ENCODE data around the gene RNF40. TPM values are rescaled to one million over a fixed set of nuclear protein-coding genes. Genes with fewer than 3 reads are reported as not detected.
A peak's percentile ranks its signal among the peaks of the same experiment; 100 is the strongest.

Gene RNF40
- total RNA-seq, 1 experiment from 2014 or later, result 130 TPM

- no peak overlapping the region for H3K4me3 Mint-ChIP-seq (ENCODE audit: low read depth, unreplicated experiment)
- no peaks in the 10 kb centered on the region for H3K4me1 Mint-ChIP-seq (ENCODE audit: low read depth, unreplicated experiment)
- peak overlapping the region; percentile 7 for H3K27ac Mint-ChIP-seq (ENCODE audit: unreplicated experiment)
- H3K36me3 Mint-ChIP-seq (ENCODE audit: insufficient read depth, unreplicated experiment), result peaks cover 70% of the 10 kb centered on the region
- no peaks in the 10 kb centered on the region for H3K9me3 Mint-ChIP-seq (ENCODE audit: low read depth, unreplicated experiment)
- TF ChIP-seq CTCF (IDR thresholded peaks at IDR 0.05; ENCODE audit: unreplicated experiment), result no peak
- CTCF ChIA-PET, result interaction anchor here (1.3 to 1.4 kb wide), 2 partner anchors 17 to 24 kb away, joined by 3 to 4 read pairs; a partner anchor contains a TSS
- no peak for DNase-seq
- H3K27me3 Mint-ChIP-seq (ENCODE audit: unreplicated experiment), result no peaks in the 10 kb centered on the region
- BruUV-seq (replicated peaks), result TSS peak; percentile 32
- intact Hi-C loops (cut with micrococcal nuclease; ENCODE audit: unreplicated experiment), result no loop called here
These were observed 38.3 kb upstream of the RNF40 start for GRCh38 chr16:30723725-30724355.

GRCh38 chr16:30724641-30725417 lies 37.3 kb upstream of the RNF40 start:
- Mint-ChIP-seq H3K4me3 (ENCODE audit: low read depth, unreplicated experiment) (no peak overlapping the region), H3K9me3 (ENCODE audit: low read depth, unreplicated experiment) (no peaks in the 10 kb centered on the region), H3K4me1 (ENCODE audit: low read depth, unreplicated experiment) (no peaks in the 10 kb centered on the region), H3K27me3 (ENCODE audit: unreplicated experiment) (no peaks in the 10 kb centered on the region), H3K27ac (ENCODE audit: unreplicated experiment) (no peak overlapping the region), H3K36me3 (ENCODE audit: insufficient read depth, unreplicated experiment) (peaks cover 78% of the 10 kb centered on the region)
- intact Hi-C loops (cut with micrococcal nuclease; ENCODE audit: unreplicated experiment), result no loop called here
- CTCF ChIA-PET, result interaction anchor here (0.7 to 1.4 kb wide), 3 partner anchors 16 to 307 kb away, joined by 3 to 4 read pairs (median 3); a partner anchor contains a TSS
- no TSS peak for BruUV-seq (replicated peaks)
- TF ChIP-seq CTCF (IDR thresholded peaks at IDR 0.05; ENCODE audit: unreplicated experiment), result no peak
- no peak for DNase-seq

GRCh38 chr16:30725418-30725792 lies 36.7 kb upstream of the RNF40 start:
- Mint-ChIP-seq H3K4me1 (ENCODE audit: low read depth, unreplicated experiment) (no peaks in the 10 kb centered on the region), H3K4me3 (ENCODE audit: low read depth, unreplicated experiment) (no peak overlapping the region), H3K9me3 (ENCODE audit: low read depth, unreplicated experiment) (no peaks in the 10 kb centered on the region), H3K27me3 (ENCODE audit: unreplicated experiment) (no peaks in the 10 kb centered on the region), H3K27ac (ENCODE audit: unreplicated experiment) (no peak overlapping the region), H3K36me3 (ENCODE audit: insufficient read depth, unreplicated experiment) (peaks cover 77% of the 10 kb centered on the region)
- no peak for TF ChIP-seq CTCF (IDR thresholded peaks at IDR 0.05; ENCODE audit: unreplicated experiment)
- no TSS peak for BruUV-seq (replicated peaks)
- CTCF ChIA-PET, result interaction anchor here (0.7 to 1.4 kb wide), 2 partner anchors 15 to 306 kb away, joined by 3 to 4 read pairs; a partner anchor contains a TSS
- no peak for DNase-seq
- intact Hi-C loops (cut with micrococcal nuclease; ENCODE audit: unreplicated experiment), result no loop called here

GRCh38 chr16:30728321-30728720 lies 33.8 kb upstream of the RNF40 start:
- TF ChIP-seq CTCF (IDR thresholded peaks at IDR 0.05; ENCODE audit: unreplicated experiment), result no peak
- no peak for DNase-seq
- H3K4me1 Mint-ChIP-seq (ENCODE audit: low read depth, unreplicated experiment), result no peaks in the 10 kb centered on the region
- no peak overlapping the region for H3K4me3 Mint-ChIP-seq (ENCODE audit: low read depth, unreplicated experiment)
- CTCF ChIA-PET, result no interaction called here
- H3K27me3 Mint-ChIP-seq (ENCODE audit: unreplicated experiment), result no peaks in the 10 kb centered on the region
- H3K9me3 Mint-ChIP-seq (ENCODE audit: low read depth, unreplicated experiment), result no peaks in the 10 kb centered on the region
- intact Hi-C loops (cut with micrococcal nuclease; ENCODE audit: unreplicated experiment), result no loop called here
- H3K27ac Mint-ChIP-seq (ENCODE audit: unreplicated experiment), result no peak overlapping the region
- peaks cover 76% of the 10 kb centered on the region for H3K36me3 Mint-ChIP-seq (ENCODE audit: insufficient read depth, unreplicated experiment)
- BruUV-seq (replicated peaks), result no TSS peak

Measured in Calu3 (cell line).